ENCODE results near the gene NLGN3.

The NLGN3 gene

GRCh38 chrX:71117358-71117757 is 27.3 kb upstream of the NLGN3 start:
- TF ChIP-seq CTCF (IDR thresholded peaks at IDR 0.05; ENCODE audit: control insufficient read depth, insufficient read depth, low read depth, low read length, missing control alignments), result no peak
- no peak for DNase-seq (ENCODE audit: low read depth)
- H3K4me3 ChIP-seq (ENCODE audit: control insufficient read depth, low read depth, low read length), result no peak overlapping the region

GRCh38 chrX:71118032-71118984 is 26.3 kb upstream of the NLGN3 start, which contains the start of gene MED12:
Gene MED12, plus strand, starts transcription at chrX:71118596. Its CDS starts 159 bp downstream, at chrX:71118755.
- peak; percentile 24 for DNase-seq (ENCODE audit: low read depth)

GRCh38 chrX:71118985-71119535 is 25.6 kb upstream of the NLGN3 start:
- no peak for DNase-seq (ENCODE audit: low read depth)
- TF ChIP-seq CTCF (IDR thresholded peaks at IDR 0.05; ENCODE audit: control insufficient read depth, insufficient read depth, low read depth, low read length, missing control alignments), result no peak
- peak overlapping the region; percentile 82 for H3K4me3 ChIP-seq (ENCODE audit: control insufficient read depth, low read depth, low read length)

More at GRCh38 chrX:71118032-71118984, 26.3 kb upstream of the NLGN3 start, which contains the start of gene MED12:
- TF ChIP-seq CTCF (IDR thresholded peaks at IDR 0.05; ENCODE audit: control insufficient read depth, insufficient read depth, low read depth, low read length, missing control alignments), result no peak
- H3K4me3 ChIP-seq (ENCODE audit: control insufficient read depth, low read depth, low read length), result peak within 1 kb of the TSS; percentile 82

GRCh38 chrX:71128166-71128833 is 16.3 kb upstream of the NLGN3 start:
- TF ChIP-seq CTCF (IDR thresholded peaks at IDR 0.05; ENCODE audit: control insufficient read depth, insufficient read depth, low read depth, low read length, missing control alignments), result no peak
- H3K4me3 ChIP-seq (ENCODE audit: control insufficient read depth, low read depth, low read length), result no peak overlapping the region
- no peak for DNase-seq (ENCODE audit: low read depth)

- no peak for DNase-seq (ENCODE audit: low read depth)
- no peak overlapping the region for H3K4me3 ChIP-seq (ENCODE audit: control insufficient read depth, low read depth, low read length)
- peak; percentile 87 for TF ChIP-seq CTCF (IDR thresholded peaks at IDR 0.05; ENCODE audit: control insufficient read depth, insufficient read depth, low read depth, low read length, missing control alignments)
These were observed 15.5 kb upstream of the NLGN3 start for GRCh38 chrX:71128915-71129765.

- no peak for DNase-seq (ENCODE audit: low read depth)
- no peak for TF ChIP-seq CTCF (IDR thresholded peaks at IDR 0.05; ENCODE audit: control insufficient read depth, insufficient read depth, low read depth, low read length, missing control alignments)
These were observed 13.1 kb upstream of the NLGN3 start for GRCh38 chrX:71131510-71131909.

More at GRCh38 chrX:71131510-71131909, 13.1 kb upstream of the NLGN3 start:
- H3K4me3 ChIP-seq (ENCODE audit: control insufficient read depth, low read depth, low read length), result no peak overlapping the region

Data from AG09309 (cell line).